Urothelium cell line (cell line): ENCODE data around the gene ASCL5.
"Not testable (repeated sequence)": the region's sequence is repeated elsewhere in the genome, so short reads cannot be mapped to it uniquely, and the experiment has no call there.

Experiments
- DNase-seq: peaks from one replicate; pipeline ENCODE4 v3.0.0; 2011; ENCODE audit warnings: low spot score, mixed read lengths
- FAIRE-seq: peaks from 2 replicates; lab custom pipeline; 2011; peaks lifted over from hg19 to GRCh38; lab: Jason Lieb, UNC

Gene ASCL5

GRCh38 chr1:201126832-201127754 is at the start of gene ASCL5:
Gene ASCL5, minus strand, starts transcription at chr1:201127184. Its CDS starts 11,812 bp downstream, at chr1:201115372.
- no peak for FAIRE-seq
- DNase-seq = peak; percentile 88

- FAIRE-seq = no peak
- DNase-seq = no peak
Measured at GRCh38 chr1:201175820-201176500, 49.0 kb upstream of the ASCL5 start.

- FAIRE-seq = no peak
- no peak for DNase-seq
Measured at GRCh38 chr1:201173736-201174135, 46.8 kb upstream of the ASCL5 start.

GRCh38 chr1:201172999-201173610 is 46.1 kb upstream of the ASCL5 start:
- no peak for DNase-seq
- no peak for FAIRE-seq

- DNase-seq (no peak), FAIRE-seq (no peak)
Measured at GRCh38 chr1:201172326-201172725, 45.3 kb upstream of the ASCL5 start.

GRCh38 chr1:201171063-201172036 is 44.4 kb upstream of the ASCL5 start:
- FAIRE-seq = no peak
- DNase-seq = peak; percentile 66

GRCh38 chr1:201170533-201171062 is 43.6 kb upstream of the ASCL5 start:
- FAIRE-seq = peak; percentile 5

GRCh38 chr1:201169971-201170532 is 43.1 kb upstream of the ASCL5 start:
- FAIRE-seq (no peak), DNase-seq (no peak)

More at GRCh38 chr1:201170533-201171062, 43.6 kb upstream of the ASCL5 start:
- DNase-seq = peak; percentile 98

- FAIRE-seq = no peak
- DNase-seq = no peak
Measured at GRCh38 chr1:201169203-201169602, 42.2 kb upstream of the ASCL5 start.

GRCh38 chr1:201167041-201167991 is 40.3 kb upstream of the ASCL5 start:
- DNase-seq = no peak

GRCh38 chr1:201164645-201165044 is 37.7 kb upstream of the ASCL5 start:
- no peak for DNase-seq
- FAIRE-seq = no peak

More at GRCh38 chr1:201167041-201167991, 40.3 kb upstream of the ASCL5 start:
- FAIRE-seq = no peak

- FAIRE-seq (no peak), DNase-seq (no peak)
Measured at GRCh38 chr1:201163707-201164106, 36.7 kb upstream of the ASCL5 start.

GRCh38 chr1:201163036-201163435 is 36.1 kb upstream of the ASCL5 start:
- not testable (repeated sequence) for DNase-seq, FAIRE-seq

- DNase-seq (no peak), FAIRE-seq (no peak)
Measured at GRCh38 chr1:201157949-201158348, 31.0 kb upstream of the ASCL5 start.

GRCh38 chr1:201156819-201157218 is 29.8 kb upstream of the ASCL5 start:
- no peak for DNase-seq
- no peak for FAIRE-seq

GRCh38 chr1:201156346-201156745 is 29.4 kb upstream of the ASCL5 start:
- DNase-seq = no peak
- no peak for FAIRE-seq

- FAIRE-seq (no peak), DNase-seq (no peak)
Measured at GRCh38 chr1:201155354-201155753, 28.4 kb upstream of the ASCL5 start.

GRCh38 chr1:201154389-201155165 is 27.6 kb upstream of the ASCL5 start, which contains the start of gene TMEM9:
Gene TMEM9, minus strand, starts transcription at chr1:201154474. Its CDS starts 551 bp downstream, at chr1:201153923.
- FAIRE-seq (no peak), DNase-seq (peak; percentile 98)
